HG02571 (cell line): ENCODE results near the gene CRIM1.

Source experiments
- ATAC-seq: cut with Tn5 transposase; IDR thresholded peaks from one replicate; pipeline ENCODE4 v1.9.1; 2021; ENCODE audit warnings: mild to moderate bottlenecking, moderate library complexity; ENCODE audit not compliant: unreplicated experiment

The CRIM1 gene

DNA sequence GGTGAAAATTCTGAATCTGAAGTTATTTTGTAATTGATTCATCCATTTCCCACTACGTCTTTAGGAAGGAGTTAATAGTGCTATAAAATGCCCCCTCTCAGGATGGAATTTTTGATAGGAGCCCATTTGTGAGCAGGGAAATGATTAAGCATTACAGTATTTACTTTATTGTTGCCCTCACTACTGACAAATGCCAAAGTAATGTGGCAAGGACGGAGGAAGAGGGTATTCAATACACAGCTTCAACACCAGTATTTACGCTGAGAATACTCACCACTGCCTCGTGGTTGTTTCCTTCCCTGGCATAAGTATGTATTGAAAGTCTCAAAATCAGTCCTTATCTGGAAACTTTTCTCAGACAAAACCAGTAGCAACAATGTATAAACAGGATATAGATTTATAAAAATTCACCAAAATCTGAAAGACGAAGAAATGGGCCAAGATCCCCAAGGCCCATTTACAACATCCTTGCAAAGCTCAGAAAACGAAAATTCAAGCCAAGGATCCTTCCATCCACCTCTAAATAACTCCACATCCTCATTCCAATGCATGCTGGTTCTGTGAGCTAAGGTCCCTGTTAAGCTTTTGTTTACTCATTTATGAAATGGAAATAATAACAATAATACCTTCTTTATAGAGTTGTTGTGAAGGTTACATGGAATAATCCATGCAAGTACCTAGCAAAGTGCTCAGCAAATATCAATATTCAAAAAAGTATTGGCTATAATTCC lies 213.1 kb downstream of the CRIM1 start:
- no peak for ATAC-seq

DNA sequence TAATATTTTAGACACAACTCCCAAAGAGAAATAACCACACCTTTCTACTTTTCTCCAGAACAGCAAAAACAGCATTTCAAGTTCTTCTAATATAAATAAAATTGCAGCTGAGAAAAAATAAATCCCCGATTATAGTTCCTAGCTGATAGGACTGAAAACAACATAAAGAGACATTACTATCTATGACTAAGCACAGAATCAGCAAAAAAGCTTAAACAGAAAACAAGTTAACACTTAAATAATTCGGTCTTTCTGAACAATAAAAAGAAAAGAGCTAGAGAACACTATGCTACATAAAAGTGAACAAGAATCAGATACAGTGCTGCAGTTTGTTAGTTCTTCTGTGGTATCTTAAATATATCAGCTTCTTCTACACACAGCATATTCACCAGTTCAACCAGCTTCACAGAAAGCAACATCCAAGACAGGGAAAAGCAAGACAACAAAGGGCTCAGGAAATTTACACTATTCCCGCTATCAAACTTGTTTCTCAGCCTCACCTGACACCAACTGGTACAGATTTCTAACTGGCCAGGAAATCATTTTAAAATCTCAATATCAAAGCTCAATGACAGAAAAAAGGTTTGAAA lies 213.8 kb downstream of the CRIM1 start:
- ATAC-seq, result no peak

DNA sequence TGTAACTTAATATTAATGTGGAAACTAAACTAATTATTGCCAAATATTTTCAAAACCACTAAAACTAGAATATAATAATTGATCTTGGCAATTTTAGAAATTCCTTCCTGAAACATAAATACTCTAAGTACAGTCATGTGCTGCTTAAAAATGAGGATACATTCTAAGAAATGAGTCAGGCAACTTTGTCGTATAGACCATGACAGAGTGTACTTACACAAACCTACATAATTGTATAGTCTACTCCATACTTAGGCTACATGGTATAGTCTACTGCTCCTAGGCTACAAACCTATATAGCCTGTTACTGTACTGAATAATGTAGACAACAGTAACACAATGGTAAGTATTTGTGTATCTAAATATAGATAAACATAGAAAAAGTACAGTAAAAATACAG lies 214.8 kb downstream of the CRIM1 start:
- ATAC-seq, result no peak

DNA sequence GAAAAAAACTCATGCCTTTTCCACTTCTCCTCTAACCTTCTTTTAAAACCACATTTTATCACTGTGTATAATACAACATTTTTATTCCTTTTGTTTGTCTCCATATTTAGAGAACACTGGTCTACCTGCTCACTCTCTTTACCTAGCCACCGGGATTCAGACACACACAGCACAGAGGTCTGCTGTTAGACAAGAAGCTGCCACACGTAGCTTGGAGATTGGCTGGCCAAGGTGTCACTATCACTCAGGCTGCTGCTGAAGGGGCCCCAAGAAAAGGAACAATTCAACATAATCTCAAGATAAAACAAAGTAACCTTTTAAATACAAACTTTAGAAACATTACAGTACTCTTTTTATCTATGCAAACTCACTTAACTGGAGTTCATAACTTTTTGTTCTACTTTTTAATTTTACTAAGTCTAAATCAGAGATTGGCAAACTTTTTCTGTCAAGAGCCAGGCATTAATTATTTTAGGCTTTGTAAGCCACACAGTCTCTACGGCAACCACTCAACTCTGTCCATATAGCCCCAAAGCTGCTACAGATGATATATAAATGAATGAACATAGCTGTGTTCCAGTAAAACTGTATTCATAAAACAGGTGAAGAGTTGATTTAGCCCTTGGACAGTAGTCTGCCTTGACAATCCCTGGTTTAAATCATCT lies 216.6 kb downstream of the CRIM1 start:
- ATAC-seq, result no peak

DNA sequence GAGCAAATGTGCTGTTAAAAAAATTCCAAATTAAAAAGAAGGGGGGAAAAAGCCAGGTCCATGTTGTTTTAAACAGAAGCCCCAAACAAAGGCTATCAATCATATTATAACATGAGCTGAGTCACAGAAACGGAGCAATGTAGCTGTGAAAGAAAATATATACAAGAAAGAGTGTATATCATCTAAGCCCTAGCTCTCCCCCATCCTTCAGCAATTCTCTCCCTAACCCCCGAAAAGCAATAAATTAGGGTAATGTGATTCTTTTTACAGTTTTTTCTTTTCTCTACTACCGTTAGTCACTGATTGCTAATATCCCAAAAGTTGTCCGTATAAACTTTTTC lies 217.1 kb downstream of the CRIM1 start:
- ATAC-seq, result no peak

DNA sequence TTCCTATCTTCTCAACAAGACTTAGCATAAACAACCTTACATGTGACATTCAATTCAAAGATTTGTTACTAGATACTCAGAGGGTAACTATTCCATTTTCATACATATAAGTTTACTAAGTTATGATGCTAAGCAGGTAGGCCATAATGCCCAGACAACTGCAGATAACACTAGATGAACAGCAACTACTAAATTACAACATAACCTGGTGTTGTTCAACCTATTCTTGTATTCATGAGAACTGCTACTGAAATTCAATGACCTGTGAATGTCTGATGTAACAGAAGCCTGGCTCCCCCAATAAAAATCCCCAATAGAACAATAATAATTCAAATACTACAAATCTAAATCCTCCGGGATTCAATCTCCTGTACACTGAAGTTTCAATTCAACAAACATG lies 217.6 kb downstream of the CRIM1 start:
- ATAC-seq, result no peak

DNA sequence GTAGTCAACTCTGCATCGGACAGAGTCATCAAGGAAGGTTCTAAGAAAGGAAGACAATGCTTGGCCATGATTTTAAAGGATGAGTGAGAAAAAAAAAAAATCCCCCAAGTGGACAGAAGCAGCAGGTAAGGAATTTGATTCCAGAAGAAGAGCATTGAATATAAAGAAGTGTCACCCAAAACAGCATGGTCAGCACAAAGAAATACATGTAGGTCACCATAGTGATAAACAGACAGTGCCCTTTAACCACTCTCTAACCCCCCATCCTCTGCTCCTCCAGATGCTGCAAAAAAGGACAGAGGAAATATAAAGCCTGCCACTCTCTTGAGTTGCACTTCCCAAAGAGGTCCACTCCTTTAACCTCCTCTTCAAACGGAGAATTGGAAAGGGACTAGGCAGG lies 219.0 kb downstream of the CRIM1 start:
- ATAC-seq, result no peak

DNA sequence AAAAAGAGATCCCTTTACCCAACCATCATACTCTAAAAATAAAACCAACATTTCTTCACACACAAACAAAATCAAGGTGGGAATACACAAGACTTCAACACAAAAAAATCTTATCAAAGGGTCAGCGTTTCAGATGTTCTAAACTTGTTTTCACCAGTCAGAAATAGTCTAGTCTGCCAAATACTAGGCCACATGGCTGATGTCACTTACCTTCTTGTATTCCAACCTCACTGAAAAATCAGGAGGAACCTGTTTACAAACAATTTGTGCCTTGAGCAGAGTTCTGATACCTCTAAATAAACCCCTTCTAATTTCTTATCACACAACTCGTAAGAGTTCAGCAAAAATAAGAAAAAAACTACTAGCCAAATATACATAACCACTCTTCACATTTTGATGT lies 222.3 kb downstream of the CRIM1 start:
- ATAC-seq, result no peak

DNA sequence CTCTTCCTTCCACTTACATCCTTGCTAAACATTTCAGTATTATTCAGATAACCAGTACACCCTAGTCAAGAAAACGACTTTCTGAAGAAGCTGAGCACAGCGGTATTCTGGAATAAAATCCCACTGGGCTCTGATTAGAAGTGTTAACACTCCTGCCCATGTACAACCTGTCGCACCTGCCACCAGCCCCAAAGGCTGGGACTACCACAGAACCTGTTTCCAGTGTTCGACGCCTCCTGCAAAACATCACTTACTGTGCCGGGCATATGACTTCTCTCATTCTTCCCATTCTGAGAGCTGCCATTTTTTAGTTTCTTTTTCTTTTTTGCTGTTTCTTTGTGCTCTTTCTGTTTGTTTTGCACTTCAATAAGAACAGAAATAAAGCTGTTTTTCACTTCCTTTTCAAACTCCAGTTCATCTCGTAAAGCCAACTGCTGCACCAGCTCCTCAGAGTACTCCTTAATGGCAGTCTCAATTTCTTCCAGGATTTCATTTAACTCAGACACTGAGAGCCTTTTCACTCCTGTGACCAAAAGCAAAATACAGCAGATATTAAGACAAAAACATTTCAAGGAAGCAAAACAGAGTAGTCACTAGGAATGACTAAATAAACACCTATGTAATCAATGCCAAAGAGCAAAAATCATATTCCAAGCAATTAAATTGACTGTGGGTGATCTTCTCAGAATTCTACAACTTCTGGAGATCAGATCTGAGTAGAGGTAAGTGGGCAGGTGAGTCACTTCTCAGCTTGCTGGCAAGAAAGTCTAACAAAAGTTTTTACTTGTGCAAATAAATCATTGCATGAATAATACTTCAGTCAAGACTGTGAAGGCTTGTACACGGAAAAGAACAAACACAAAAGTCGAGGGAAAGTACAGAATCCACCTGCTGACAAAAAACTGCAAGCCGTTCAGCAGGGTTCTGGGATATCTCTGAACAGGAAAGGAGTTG lies 223.0 kb downstream of the CRIM1 start:
- ATAC-seq, result no peak

DNA sequence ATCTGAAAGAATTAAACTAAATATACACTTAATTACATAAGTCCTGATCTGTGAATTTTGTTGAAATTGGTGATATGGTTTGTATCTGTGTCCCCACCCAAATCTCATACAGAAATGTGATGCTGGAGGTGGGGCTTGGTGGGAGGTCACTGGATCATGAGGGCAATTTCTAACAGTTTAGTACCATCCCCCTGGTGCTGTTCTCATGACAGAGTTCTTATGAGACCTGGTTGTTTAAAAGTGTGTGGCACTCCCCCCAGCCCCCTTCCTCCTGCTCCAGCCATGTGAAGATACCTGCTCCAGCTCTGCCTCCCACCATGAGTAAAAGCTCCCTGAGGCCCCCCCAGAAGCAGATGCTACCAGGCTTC lies 223.7 kb downstream of the CRIM1 start:
- ATAC-seq, result no peak

DNA sequence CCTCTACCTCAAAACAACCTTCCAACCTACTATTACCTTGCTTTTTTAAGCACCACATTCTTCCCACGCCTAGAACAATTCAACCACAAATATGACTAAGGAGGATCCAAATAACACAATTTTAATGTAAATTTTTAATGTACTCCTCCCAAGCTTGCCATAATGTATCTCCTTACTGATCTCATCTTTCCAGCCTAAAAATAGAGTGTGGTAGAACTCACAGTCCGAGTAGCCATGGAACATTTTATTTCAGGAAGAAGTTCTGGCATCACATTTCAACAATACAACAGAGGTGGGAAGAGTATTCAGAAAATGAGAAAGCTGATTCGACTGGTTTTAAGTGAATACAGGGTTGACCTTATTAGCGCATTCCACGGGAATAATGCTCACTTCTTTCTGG lies 227.0 kb downstream of the CRIM1 start:
- no peak for ATAC-seq

DNA sequence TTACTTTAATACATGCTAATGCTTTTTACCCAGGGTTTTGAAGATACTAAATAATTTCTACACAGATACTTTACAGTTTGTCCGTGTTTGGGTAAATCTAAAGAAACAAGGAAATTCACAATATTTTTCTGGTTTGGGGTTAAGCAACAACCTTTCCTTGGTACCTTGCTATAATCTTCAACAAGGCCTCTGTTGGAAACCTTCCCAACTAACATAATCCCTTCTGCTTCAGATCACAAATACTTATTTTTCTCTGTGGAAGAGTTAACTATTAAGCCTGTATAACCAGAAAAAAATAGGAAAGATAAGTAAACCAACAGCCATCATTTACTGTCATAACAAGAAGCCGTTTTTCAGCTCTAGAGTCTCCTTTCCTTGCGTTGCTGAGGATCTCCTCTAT lies 227.4 kb downstream of the CRIM1 start:
- ATAC-seq, result no peak

DNA sequence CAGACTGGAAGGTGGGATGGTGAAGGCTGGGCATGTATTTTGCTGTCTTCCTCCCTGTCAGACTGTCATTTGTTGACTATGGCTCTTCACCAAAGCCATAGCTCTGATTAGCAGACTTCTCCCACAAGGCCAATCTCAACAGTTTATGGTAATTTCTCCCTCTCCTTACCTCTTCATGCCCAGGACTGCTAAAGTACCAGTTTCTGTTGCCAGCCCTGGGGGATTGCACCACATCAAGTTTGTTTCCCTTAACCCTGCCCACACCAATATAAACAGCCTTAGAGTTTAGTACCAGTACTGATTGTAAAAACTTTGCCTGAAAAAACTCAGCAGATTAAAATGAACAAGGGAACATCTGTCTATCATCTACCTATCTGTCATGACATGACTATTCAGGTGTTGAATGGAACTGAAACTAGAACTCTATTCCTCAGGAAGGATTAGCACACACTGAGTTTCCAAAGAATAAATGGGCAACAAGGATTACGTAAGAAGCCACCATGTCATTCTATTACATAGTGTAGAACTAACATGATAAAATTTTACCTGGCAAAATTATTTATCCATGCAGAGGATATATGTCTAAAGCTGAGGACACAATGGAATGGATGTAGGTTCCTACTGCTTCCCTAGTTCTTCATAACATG lies 228.7 kb downstream of the CRIM1 start:
- ATAC-seq, result no peak

DNA sequence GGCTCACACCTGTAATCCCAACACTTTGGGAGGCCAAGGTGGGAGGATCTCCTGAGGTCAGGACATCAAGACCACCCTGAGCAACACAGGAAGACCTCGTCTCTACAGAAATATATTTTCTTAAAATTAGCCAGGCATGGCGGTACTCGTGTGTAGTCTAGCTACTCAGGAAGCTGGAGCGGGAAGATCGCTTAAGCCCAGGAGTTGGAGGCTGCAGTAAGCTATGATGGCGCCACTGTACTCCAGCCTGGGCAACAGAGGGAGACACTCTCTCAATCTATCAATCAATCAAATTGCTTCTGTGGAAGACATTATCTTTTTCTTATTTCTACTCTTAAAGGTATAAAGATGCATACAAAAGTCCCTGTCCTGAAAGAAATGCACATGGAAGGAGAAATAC lies 231.1 kb downstream of the CRIM1 start:
- ATAC-seq, result no peak

DNA sequence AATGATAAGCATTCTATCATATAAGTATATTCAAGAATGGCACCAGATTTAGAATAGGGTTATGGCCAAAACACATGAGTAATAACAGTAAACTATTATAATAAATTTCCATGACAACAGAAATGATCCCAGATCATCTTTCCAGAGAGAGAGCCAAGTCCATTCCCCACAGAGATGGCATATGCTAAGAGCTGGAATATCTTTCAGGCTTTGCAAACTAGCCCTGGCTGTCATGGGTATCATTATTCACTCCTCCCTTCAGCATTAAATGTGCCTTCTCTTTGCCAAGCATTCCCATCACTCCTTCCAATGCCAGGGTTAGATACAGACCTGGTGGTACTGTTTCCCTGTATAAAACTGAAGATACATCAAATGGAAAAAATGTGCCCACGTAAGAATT lies 231.5 kb downstream of the CRIM1 start:
- no peak for ATAC-seq

DNA sequence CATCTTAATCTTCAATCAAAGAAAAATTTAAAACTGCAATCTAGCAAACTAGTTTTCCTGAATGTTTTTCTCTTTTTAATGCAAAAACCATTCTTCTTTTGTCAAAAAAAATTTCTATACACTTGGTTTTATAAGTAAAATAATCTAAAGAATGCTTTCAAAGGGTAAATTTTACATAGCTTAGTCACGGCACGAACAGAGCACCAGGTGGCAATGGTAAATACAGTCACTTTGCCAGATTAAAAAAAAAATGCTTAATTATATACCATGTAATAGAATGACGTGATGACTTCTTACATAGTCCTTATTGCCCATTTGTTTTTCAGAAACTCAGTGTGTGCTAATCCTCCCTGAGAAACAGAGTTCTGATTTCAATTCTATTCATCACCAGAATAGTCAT lies 232.0 kb downstream of the CRIM1 start:
- no peak for ATAC-seq

DNA sequence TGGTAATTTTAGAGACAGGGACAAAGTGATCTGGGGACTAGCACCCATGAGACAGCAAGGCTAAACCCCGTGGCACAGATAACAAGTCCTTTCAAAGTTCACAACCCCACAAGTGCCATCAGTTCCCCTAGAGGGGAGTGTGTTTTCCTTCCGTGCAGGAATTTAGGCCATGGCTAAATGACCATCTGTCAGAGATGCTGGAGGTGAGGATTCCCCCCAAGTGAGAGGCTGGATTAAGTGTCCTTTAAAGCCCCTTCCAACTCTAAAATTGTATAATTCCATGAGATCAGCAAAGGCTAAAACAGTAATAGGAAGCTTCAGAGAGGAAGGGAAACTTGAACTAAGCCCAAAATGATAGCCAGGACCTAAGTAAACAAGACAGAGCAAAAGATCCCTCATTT lies 233.7 kb downstream of the CRIM1 start:
- ATAC-seq, result no peak

DNA sequence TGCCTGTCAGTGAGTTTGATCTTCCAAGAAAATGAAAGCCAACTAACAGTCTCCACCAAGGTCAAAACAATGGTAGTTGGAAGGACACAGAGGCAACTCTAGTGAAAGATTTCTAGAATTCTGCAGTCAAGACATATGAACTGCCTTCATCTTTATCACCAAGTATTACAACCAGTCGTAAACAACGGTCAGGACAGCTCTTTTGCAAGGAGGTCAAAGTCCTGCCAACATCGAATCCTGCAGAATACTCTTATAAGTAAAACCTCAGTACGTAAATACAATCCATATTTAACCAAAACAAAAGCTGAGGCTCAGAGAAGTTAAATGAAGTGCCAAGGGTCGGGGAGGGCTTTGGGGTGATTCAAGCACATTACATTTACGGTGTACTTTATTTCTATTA lies 239.3 kb downstream of the CRIM1 start:
- ATAC-seq, result no peak

DNA sequence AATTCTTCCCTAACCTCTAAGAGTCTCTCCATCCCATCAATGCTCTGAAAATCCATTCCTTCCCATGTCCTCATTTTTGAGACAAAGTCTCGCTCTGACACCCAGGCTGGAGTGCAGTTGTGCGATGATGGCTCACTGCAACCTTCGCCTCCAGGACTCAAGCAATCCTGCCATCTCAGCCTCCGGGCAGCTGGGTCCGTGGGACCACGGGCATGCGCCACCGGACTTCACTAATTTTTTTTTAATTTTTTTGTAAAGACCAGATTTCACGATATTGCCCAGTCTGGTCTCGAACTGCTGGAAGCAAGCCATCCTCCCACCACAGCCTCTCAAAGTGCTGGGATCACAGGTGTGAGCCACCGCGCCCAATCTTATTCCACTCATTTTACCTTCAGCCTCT lies 240.8 kb downstream of the CRIM1 start:
- ATAC-seq, result no peak

DNA sequence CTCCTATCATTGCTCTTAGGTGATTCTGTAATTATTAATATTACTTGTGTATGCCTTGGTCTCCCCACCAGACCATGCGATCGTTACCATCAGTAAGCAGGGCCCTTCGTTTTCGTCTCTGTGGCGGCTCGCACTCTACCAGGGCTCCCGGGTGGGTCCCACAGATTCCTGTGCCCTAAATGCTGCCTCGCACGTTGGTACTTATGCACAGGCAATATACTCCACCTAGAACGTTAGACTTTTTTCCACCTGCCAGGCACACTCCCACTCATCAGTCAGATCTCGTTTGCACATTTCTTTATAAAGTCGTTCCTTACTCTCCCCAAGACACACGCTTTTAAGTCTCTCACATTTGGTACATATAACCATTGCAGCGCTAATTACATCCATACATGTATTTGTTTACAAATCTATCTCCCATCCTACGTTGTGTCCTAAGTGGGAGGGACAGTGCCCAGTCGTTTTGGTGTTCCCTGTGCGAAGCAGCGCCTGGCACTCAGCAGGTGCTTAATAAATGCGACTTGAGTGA lies 241.5 kb downstream of the CRIM1 start:
- no peak for ATAC-seq
